Measurements from ENCODE around the gene MORN1. TPM values are rescaled to one million over a fixed set of nuclear protein-coding genes. Genes with fewer than 3 reads are reported as not detected.

The MORN1 gene
- total and polyA plus RNA-seq, 2 of the 8 experiments (the other 6 are each of a cell fraction or from before 2014, with no cell fraction given) = 5.0 to 9.1 TPM

- TF ChIP-seq RAD21 (IDR thresholded peaks at IDR 0.05 in 1 of 2, conservative IDR thresholded peaks at IDR 0.05 in 1 of 2; ENCODE audit: low read depth in 2 of 2, low read length in 2 of 2) (no peak), ASH2L (IDR thresholded peaks at IDR 0.05; ENCODE audit: low read length) (no peak), CREB1 (IDR thresholded peaks at IDR 0.05) (no peak), CBX8 (IDR thresholded peaks at IDR 0.05; ENCODE audit: borderline replicate concordance, low read depth, low read length) (no peak), SIN3A (conservative IDR thresholded peaks at IDR 0.05 in 1 of 2, IDR thresholded peaks at IDR 0.05 in 1 of 2; ENCODE audit: low read depth in 1 of 2, low read length in 2 of 2) (no peak), TAF7 (optimal IDR thresholded peaks at IDR 0.05; ENCODE audit: borderline replicate concordance, low read depth, low read length) (no peak), JUND (IDR thresholded peaks at IDR 0.05; ENCODE audit: low read length) (no peak), GABPA (IDR thresholded peaks at IDR 0.05; ENCODE audit: borderline replicate concordance, insufficient read depth, low read length) (no peak), NANOG (IDR thresholded peaks at IDR 0.05; ENCODE audit: insufficient read depth, low read depth, low read length, poor library complexity, severe bottlenecking) (no peak)
Measured at GRCh38 chr1:2386636-2387611, 4.4 kb downstream of the MORN1 start (continued).

Data from H1 (cell line).